CD4-positive, alpha-beta T cell treated with Interleukin-1 beta for 1 hour (primary cell): ENCODE measurements around the gene TCP11L2.
"Not testable (repeated sequence)": the region's sequence is repeated elsewhere in the genome, so short reads cannot be mapped to it uniquely, and the experiment has no call there.

Experiments
- DNase-seq, 2 donors: peaks; one replicate each; pipeline ENCODE4 v3.0.0-alpha.2; 2020 to 2022

TCP11L2 gene

GRCh38 chr12:106308121-106308520, 5.6 kb downstream of the TCP11L2 start:
- DNase-seq: no peak

- DNase-seq: no peak
These were observed 6.1 kb downstream of the TCP11L2 start for GRCh38 chr12:106308611-106309010.

GRCh38 chr12:106309671-106310505, 7.4 kb downstream of the TCP11L2 start:
- DNase-seq: no peak

GRCh38 chr12:106310687-106311086, 8.2 kb downstream of the TCP11L2 start:
- no peak for DNase-seq

- no peak for DNase-seq
These were observed 8.6 kb downstream of the TCP11L2 start for GRCh38 chr12:106311139-106311538.

- not testable (repeated sequence) for DNase-seq
These were observed 10.9 kb downstream of the TCP11L2 start for GRCh38 chr12:106313413-106313812.

- no peak for DNase-seq
These were observed 13.0 kb downstream of the TCP11L2 start for GRCh38 chr12:106315523-106315922.

GRCh38 chr12:106317406-106318082, 15.0 kb downstream of the TCP11L2 start:
- no peak for DNase-seq

- no peak for DNase-seq
These were observed 18.8 kb downstream of the TCP11L2 start for GRCh38 chr12:106321139-106321850.

GRCh38 chr12:106323537-106323936, 21.0 kb downstream of the TCP11L2 start:
- DNase-seq: no peak

- no peak for DNase-seq
These were observed 24.9 kb downstream of the TCP11L2 start for GRCh38 chr12:106327309-106327869.

GRCh38 chr12:106328735-106329134, 26.2 kb downstream of the TCP11L2 start:
- no peak for DNase-seq

GRCh38 chr12:106329231-106329982, 26.9 kb downstream of the TCP11L2 start:
- no peak for DNase-seq

GRCh38 chr12:106331599-106331998, 29.1 kb downstream of the TCP11L2 start:
- no peak for DNase-seq

GRCh38 chr12:106332536-106332935, 30.0 kb downstream of the TCP11L2 start:
- DNase-seq: no peak

- no peak for DNase-seq
These were observed 30.5 kb downstream of the TCP11L2 start for GRCh38 chr12:106333010-106333409.

- DNase-seq: no peak
These were observed 31.2 kb downstream of the TCP11L2 start for GRCh38 chr12:106333756-106334155.

GRCh38 chr12:106341086-106341877, 38.7 kb downstream of the TCP11L2 start:
- no peak for DNase-seq

GRCh38 chr12:106342397-106343213, 40.1 kb downstream of the TCP11L2 start:
- no peak for DNase-seq

- DNase-seq: no peak
These were observed 40.6 kb downstream of the TCP11L2 start for GRCh38 chr12:106343214-106343528.

GRCh38 chr12:106344131-106344530, 41.6 kb downstream of the TCP11L2 start:
- no peak for DNase-seq
